Measurements from ENCODE around the gene ZBTB47.

DNA sequence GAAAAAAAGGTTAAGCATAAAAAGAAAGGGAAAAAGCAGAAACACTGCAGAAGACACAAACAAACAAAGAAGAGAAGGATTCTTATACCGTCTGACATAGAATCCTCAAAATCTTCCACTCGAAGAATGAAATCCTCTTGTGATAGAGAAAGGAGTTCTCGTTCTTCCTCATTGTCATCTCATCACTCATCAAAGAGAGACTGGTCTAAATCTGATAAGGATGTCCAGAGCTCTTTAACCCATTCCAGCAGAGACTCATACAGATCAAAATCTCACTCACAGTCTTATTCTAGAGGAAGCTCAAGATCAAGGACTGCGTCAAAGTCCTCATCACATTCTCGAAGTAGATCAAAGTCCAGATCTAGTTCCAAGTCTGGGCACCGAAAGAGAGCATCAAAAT, 16.5 kb upstream of the ZBTB47 start:
- TF ChIP-seq, protein P1, sequence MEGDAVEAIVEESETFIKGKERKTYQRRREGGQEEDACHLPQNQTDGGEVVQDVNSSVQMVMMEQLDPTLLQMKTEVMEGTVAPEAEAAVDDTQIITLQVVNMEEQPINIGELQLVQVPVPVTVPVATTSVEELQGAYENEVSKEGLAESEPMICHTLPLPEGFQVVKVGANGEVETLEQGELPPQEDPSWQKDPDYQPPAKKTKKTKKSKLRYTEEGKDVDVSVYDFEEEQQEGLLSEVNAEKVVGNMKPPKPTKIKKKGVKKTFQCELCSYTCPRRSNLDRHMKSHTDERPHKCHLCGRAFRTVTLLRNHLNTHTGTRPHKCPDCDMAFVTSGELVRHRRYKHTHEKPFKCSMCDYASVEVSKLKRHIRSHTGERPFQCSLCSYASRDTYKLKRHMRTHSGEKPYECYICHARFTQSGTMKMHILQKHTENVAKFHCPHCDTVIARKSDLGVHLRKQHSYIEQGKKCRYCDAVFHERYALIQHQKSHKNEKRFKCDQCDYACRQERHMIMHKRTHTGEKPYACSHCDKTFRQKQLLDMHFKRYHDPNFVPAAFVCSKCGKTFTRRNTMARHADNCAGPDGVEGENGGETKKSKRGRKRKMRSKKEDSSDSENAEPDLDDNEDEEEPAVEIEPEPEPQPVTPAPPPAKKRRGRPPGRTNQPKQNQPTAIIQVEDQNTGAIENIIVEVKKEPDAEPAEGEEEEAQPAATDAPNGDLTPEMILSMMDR (conservative IDR thresholded peaks at IDR 0.05; ENCODE audit: low read length): no peak
- no peak for TF ChIP-seq EZH2phosphoT487 (IDR thresholded peaks at IDR 0.05; ENCODE audit: borderline replicate concordance)

Measured in Loucy (cell line).